ENCODE results near the gene TXNDC2.

- TF ChIP-seq CTCF (IDR thresholded peaks at IDR 0.05 in 2 of 3, conservative IDR thresholded peaks at IDR 0.05 in 1 of 3; ENCODE audit: insufficient read depth in 2 of 3, low read depth in 1 of 3, low read length in 3 of 3) (no peak), SMC3 (conservative IDR thresholded peaks at IDR 0.05; ENCODE audit: insufficient read depth, low read depth, low read length) (no peak), ZNF655 (CRISPR knock-in tag; IDR thresholded peaks at IDR 0.05) (no peak), RNF219 (CRISPR knock-in tag; IDR thresholded peaks at IDR 0.05) (no peak), POLR2AphosphoS5 (IDR thresholded peaks at IDR 0.05; ENCODE audit: control insufficient read depth, insufficient read depth, low read depth, low read length) (no peak)
Measured at GRCh38 chr18:9897129-9897528, 11.4 kb downstream of the TXNDC2 start.

All from K562 (cell line).